Dendritic cell treated with granulocyte-macrophage colony-stimulating factor and Interleukin-4, amounts not matched to agents 40 ng/mL and 50 ng/mL, for 4 days (primary cell): ENCODE results near the gene MOB3C.

Experiments
- H3K27ac Mint-ChIP-seq: one replicate; pipeline ENCODE4 v1.8.0; 2022; ENCODE audit warnings: mild to moderate bottlenecking, mixed read lengths
- H3K27me3 Mint-ChIP-seq: one replicate; pipeline ENCODE4 v1.8.0; 2022; ENCODE audit warnings: mild to moderate bottlenecking, mixed read lengths
- H3K36me3 Mint-ChIP-seq: one replicate; pipeline ENCODE4 v1.8.0; 2022; ENCODE audit warnings: low read depth, mixed read lengths
- H3K4me1 Mint-ChIP-seq: one replicate; pipeline ENCODE4 v1.8.0; 2022; ENCODE audit warnings: low read depth, mixed read lengths
- H3K4me3 Mint-ChIP-seq: one replicate; pipeline ENCODE4 v1.8.0; 2022; ENCODE audit warnings: mild to moderate bottlenecking, moderate library complexity, mixed read lengths
- H3K9me3 Mint-ChIP-seq: one replicate; pipeline ENCODE4 v1.8.0; 2022; ENCODE audit warnings: mixed read lengths
- intact Hi-C: fragments of 100-400 bp; cut with micrococcal nuclease; formaldehyde crosslinking; loops from one replicate; pipeline ENCODE4 v1.15.0; 2022

The MOB3C gene

DNA sequence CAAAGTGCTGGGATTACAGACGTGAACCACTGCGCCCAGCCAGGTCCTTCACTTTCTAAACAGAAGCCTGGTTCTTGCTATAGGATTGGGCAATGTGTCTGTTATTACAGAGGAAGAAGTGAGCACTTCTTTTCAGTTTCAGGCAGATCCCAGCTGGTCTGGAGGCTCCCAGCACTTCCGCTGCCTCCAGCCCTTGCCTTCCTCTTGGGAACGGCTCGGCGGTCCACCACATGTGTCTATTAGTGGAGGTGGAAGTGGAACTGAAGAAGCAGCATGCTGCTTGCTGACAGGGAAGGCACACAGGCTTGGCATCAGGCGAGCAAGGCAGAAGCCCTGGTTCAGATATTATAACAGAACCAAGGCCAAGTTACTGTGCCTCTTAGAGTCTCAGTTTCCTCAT lies 29.5 kb downstream of the MOB3C start:
- H3K4me3 Mint-ChIP-seq, result peak overlapping the region; percentile 42
- intact Hi-C loops, result no loop called here
- no peaks in the 10 kb centered on the region for H3K27me3 Mint-ChIP-seq
- peak overlapping the region; percentile 80 for H3K27ac Mint-ChIP-seq
- no peaks in the 10 kb centered on the region for H3K9me3 Mint-ChIP-seq
- H3K36me3 Mint-ChIP-seq, result peaks cover 93% of the 10 kb centered on the region
- H3K4me1 Mint-ChIP-seq, result peaks cover 82% of the 10 kb centered on the region

GRCh38 chr1:46585312-46585938 lies 31.2 kb downstream of the MOB3C start:
- peaks cover 93% of the 10 kb centered on the region for H3K36me3 Mint-ChIP-seq
- H3K27me3 Mint-ChIP-seq, result no peaks in the 10 kb centered on the region
- H3K9me3 Mint-ChIP-seq, result no peaks in the 10 kb centered on the region
- H3K27ac Mint-ChIP-seq, result peak overlapping the region; percentile 80
- peaks cover 81% of the 10 kb centered on the region for H3K4me1 Mint-ChIP-seq
- H3K4me3 Mint-ChIP-seq, result peak overlapping the region; percentile 30
- intact Hi-C loops, result no loop called here

GRCh38 chr1:46583494-46583893 lies 33.1 kb downstream of the MOB3C start:
- intact Hi-C loops, result loop anchor here (5.0 kb wide), 1 partner anchor 34 kb away; the partner anchor contains the start of gene MOB3C
- H3K4me1 Mint-ChIP-seq, result peaks cover 73% of the 10 kb centered on the region
- peaks cover 94% of the 10 kb centered on the region for H3K36me3 Mint-ChIP-seq

DNA sequence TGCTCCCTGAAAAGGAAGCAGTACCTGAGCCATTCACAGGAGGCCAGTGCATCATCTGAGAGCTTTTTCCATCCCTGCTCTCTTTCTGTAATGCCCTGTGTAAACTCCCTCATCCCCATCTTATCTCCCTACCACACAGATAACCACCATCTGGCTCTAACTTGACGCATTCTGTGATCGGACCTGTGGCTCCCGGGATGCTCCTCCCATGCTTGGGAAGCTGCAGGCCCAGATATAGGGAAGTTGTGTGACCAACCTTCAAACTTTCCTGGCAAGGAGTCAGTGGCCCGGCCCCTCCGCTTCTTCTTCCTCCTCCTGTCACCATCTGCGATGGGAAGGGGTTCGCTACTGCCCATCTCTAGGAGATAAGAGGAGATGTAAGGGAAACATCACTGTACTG lies 33.6 kb downstream of the MOB3C start:
- H3K4me3 Mint-ChIP-seq, result peak overlapping the region; percentile 46
- peak overlapping the region; percentile 83 for H3K27ac Mint-ChIP-seq
- intact Hi-C loops, result loop anchor here (5.0 kb wide), 1 partner anchor 34 kb away; the partner anchor contains the start of gene MOB3C
- no peaks in the 10 kb centered on the region for H3K27me3 Mint-ChIP-seq
- H3K9me3 Mint-ChIP-seq, result no peaks in the 10 kb centered on the region
- H3K36me3 Mint-ChIP-seq, result peaks cover 99% of the 10 kb centered on the region
- H3K4me1 Mint-ChIP-seq, result peaks cover 76% of the 10 kb centered on the region

More at GRCh38 chr1:46583494-46583893, 33.1 kb downstream of the MOB3C start:
- Mint-ChIP-seq H3K27me3 (no peaks in the 10 kb centered on the region), H3K9me3 (no peaks in the 10 kb centered on the region), H3K4me3 (no peak overlapping the region), H3K27ac (peak overlapping the region; percentile 83)

- Mint-ChIP-seq H3K4me1 (peaks cover 68% of the 10 kb centered on the region), H3K36me3 (peaks cover 100% of the 10 kb centered on the region), H3K27me3 (no peaks in the 10 kb centered on the region), H3K9me3 (no peaks in the 10 kb centered on the region), H3K4me3 (no peak overlapping the region), H3K27ac (peak overlapping the region; percentile 83)
- intact Hi-C loops, result loop anchor here (5.0 kb wide), 1 partner anchor 35 kb away; the partner anchor contains the start of gene MOB3C
These were observed 34.7 kb downstream of the MOB3C start for GRCh38 chr1:46581681-46582455.

GRCh38 chr1:46580140-46580903 lies 36.3 kb downstream of the MOB3C start:
- Mint-ChIP-seq H3K27me3 (no peaks in the 10 kb centered on the region), H3K9me3 (no peaks in the 10 kb centered on the region), H3K36me3 (peaks cover 100% of the 10 kb centered on the region), H3K27ac (peak overlapping the region; percentile 83), H3K4me3 (peak overlapping the region; percentile 24), H3K4me1 (peaks cover 53% of the 10 kb centered on the region)
- intact Hi-C loops, result loop anchor here (5.0 kb wide), 1 partner anchor 37 kb away; the partner anchor contains the start of gene MOB3C

DNA sequence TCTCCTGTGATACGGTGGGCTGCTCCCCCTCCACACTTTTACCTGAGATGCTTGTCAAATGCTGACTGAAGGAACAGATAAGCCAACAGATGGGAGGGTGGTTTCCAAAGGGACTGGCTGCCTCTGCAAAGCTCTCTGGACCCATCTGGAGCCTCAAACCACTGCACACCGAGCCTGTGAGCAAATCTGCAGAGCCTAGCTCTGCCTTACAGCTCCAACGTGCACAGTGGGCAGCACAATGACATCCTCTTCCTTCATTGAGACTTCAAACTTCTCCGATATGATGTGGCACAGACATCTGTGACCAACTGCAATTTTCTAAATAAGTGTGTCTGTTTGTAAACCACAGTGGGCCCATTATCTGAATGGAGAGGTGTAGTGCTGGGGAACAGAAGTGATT lies 38.9 kb downstream of the MOB3C start:
- intact Hi-C loops, result no loop called here
- Mint-ChIP-seq H3K27ac (peak overlapping the region; percentile 32), H3K36me3 (peaks cover 100% of the 10 kb centered on the region), H3K9me3 (no peaks in the 10 kb centered on the region), H3K4me3 (no peak overlapping the region), H3K4me1 (peaks cover 35% of the 10 kb centered on the region), H3K27me3 (no peaks in the 10 kb centered on the region)

DNA sequence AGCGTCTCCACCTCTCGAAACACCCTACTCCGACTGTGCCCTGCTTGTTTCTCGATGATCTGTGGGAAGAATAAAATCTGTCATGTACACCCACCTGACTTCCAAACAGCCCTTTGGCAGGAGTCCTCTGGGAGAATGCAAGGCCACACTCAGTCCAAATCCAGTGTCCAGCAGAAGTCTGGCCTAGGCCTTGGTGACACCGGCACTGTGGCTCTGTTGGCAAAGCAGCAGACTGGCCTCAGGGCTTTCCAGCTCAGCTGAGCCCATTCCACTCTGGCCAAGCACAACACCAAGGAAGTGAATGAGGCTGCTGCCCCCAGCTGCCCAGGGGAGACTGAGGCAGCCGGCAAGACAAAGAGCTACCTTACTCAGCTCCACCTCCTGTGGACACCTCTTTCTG lies 40.0 kb downstream of the MOB3C start:
- Mint-ChIP-seq H3K27me3 (no peaks in the 10 kb centered on the region), H3K4me3 (no peak overlapping the region), H3K9me3 (no peaks in the 10 kb centered on the region), H3K36me3 (peaks cover 100% of the 10 kb centered on the region), H3K27ac (no peak overlapping the region), H3K4me1 (peaks cover 24% of the 10 kb centered on the region)
- intact Hi-C loops, result no loop called here

- Mint-ChIP-seq H3K27me3 (no peaks in the 10 kb centered on the region), H3K36me3 (peaks cover 100% of the 10 kb centered on the region), H3K4me3 (no peak overlapping the region), H3K9me3 (no peaks in the 10 kb centered on the region), H3K27ac (no peak overlapping the region), H3K4me1 (peaks cover 17% of the 10 kb centered on the region)
- intact Hi-C loops, result no loop called here
These were observed 40.8 kb downstream of the MOB3C start for GRCh38 chr1:46575778-46576177.

GRCh38 chr1:46575300-46575699 lies 41.3 kb downstream of the MOB3C start:
- H3K4me3 Mint-ChIP-seq, result no peak overlapping the region
- H3K27me3 Mint-ChIP-seq, result no peaks in the 10 kb centered on the region
- peaks cover 100% of the 10 kb centered on the region for H3K36me3 Mint-ChIP-seq
- no peak overlapping the region for H3K27ac Mint-ChIP-seq
- H3K9me3 Mint-ChIP-seq, result no peaks in the 10 kb centered on the region
- peaks cover 12% of the 10 kb centered on the region for H3K4me1 Mint-ChIP-seq
- intact Hi-C loops, result no loop called here

- Mint-ChIP-seq H3K4me1 (no peaks in the 10 kb centered on the region), H3K27me3 (no peaks in the 10 kb centered on the region), H3K27ac (no peak overlapping the region), H3K36me3 (peaks cover 100% of the 10 kb centered on the region), H3K9me3 (no peaks in the 10 kb centered on the region), H3K4me3 (no peak overlapping the region)
- intact Hi-C loops, result no loop called here
These were observed 44.9 kb downstream of the MOB3C start for GRCh38 chr1:46571691-46572225.

- Mint-ChIP-seq H3K9me3 (no peaks in the 10 kb centered on the region), H3K4me3 (no peak overlapping the region), H3K27ac (no peak overlapping the region), H3K36me3 (peaks cover 100% of the 10 kb centered on the region), H3K4me1 (no peaks in the 10 kb centered on the region), H3K27me3 (no peaks in the 10 kb centered on the region)
- intact Hi-C loops, result no loop called here
These were observed 46.5 kb downstream of the MOB3C start for GRCh38 chr1:46569884-46570725.

GRCh38 chr1:46569116-46569515 lies 47.5 kb downstream of the MOB3C start:
- intact Hi-C loops, result no loop called here
- H3K4me1 Mint-ChIP-seq, result no peaks in the 10 kb centered on the region
- H3K27ac Mint-ChIP-seq, result no peak overlapping the region
- H3K4me3 Mint-ChIP-seq, result no peak overlapping the region
- H3K9me3 Mint-ChIP-seq, result no peaks in the 10 kb centered on the region
- no peaks in the 10 kb centered on the region for H3K27me3 Mint-ChIP-seq
- H3K36me3 Mint-ChIP-seq, result peaks cover 100% of the 10 kb centered on the region
